ENCODE data around the gene SETD1B.
"Not testable (repeated sequence)": the region's sequence is repeated elsewhere in the genome, so short reads cannot be mapped to it uniquely, and the experiment has no call there.

SETD1B gene

DNA sequence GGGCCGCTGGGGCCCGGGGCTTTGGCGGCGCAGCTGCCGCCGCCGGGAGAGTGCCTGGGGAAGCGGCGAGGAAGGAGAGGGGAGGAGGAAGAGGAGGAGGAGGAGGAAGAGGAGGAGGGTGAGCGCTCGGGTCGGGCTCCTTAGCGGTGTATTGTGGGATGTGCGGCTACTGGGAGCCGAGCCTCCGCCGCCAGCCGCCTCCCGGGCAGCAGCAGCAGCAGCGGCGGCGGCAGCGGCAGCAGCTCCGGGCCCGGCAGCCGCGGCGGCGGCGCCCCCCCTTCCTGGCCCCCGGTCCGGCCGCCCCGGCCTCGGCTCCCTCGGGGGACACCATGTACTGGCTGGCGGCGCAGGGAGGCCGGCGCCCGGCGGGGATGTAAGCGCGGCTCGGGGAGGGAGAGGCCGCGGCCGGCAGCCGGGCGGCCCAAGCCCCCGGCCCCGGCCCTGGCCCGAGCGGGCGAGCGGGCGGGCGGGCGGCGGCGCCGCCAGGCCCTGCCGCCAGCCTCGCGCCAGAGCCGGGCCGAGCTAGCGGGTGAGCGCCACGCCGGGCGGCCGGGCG lies at the start of gene SETD1B:
Gene SETD1B (plus strand): TSS at position 149 of the 556 bp plus-strand sequence. CDS start 729 bp downstream, outside the sequence.
- peak in 2 of 4 experiments; percentile 19 to 37 for DNase-seq

DNA sequence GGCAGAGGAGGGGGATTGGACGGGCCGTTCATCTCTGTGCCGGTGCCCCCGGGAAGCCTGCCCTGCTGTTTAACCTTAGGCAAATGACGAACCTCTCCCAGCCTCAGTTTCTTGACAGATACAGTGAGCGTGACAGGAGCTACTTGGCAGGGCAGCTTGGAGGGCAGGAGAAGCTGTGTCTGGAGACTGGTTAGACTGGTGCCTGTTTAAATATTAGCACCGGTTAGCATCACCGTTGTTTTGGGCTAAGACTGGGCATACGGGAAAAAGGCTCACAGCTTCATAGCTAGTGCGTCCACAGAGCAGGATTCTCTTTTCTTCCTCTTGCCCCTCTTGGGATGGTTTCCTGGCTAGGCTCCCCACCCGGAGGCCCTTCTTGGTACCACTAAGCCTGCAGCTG lies 49.0 kb upstream of the SETD1B start:
- no peak for DNase-seq

DNA sequence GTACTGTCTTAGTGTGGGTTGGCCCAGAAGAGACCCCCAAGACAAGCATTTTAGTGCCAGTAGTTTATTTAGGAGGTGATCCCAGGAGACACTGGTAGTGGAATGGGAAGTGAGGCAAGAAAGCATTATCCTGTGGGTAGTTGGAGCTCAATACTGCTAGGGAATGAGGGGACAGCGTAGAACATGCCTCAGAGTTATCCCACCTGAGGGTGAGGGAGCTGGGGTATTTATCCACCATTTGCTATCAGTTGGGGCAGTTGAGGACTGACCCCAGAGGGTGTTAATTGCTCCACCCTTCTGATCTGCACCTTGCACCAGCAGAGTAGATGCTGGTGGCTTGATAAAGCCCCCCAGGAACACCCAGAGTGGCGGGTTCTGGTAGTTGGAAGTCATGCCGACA lies 48.2 kb upstream of the SETD1B start:
- no peak for DNase-seq

DNA sequence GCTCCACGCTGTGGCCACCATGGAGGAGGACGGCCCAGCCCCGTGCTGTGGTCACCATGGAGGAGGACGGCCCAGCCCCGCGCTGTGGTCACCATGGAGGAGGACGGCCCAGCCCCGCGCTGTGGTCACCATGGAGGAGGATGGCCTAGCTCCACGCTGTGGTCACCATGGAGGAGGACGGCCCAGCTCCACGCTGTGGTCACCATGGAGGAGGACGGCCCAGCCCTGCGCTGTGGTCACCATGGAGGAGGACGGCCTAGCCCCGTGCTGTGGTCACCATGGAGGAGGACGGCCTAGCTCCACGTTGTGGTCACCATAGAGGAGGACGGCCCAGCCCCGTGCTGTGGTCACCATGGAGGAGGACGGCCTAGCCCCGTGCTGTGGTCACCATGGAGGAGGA lies 45.3 kb upstream of the SETD1B start:
- DNase-seq: not testable (repeated sequence)

DNA sequence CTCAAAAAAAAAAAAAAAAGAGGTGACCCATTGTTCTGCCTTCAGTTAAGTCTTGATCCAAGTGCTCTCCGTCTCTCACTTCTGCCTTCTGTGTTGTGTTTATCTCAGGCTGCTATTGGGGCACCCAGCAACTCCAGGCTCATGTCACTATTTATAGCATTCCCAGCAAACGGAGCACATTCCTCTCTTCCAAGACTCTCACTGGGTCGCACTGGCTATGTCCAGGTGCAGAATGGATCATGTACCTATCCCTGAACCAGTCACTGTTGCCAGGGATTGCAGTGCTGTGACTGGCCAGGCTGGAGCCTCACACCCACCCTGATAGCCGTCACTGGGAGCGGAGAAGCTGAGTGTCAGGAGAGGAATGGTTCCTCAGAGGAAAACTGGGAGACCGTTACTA lies 41.5 kb upstream of the SETD1B start:
- no peak for DNase-seq

DNA sequence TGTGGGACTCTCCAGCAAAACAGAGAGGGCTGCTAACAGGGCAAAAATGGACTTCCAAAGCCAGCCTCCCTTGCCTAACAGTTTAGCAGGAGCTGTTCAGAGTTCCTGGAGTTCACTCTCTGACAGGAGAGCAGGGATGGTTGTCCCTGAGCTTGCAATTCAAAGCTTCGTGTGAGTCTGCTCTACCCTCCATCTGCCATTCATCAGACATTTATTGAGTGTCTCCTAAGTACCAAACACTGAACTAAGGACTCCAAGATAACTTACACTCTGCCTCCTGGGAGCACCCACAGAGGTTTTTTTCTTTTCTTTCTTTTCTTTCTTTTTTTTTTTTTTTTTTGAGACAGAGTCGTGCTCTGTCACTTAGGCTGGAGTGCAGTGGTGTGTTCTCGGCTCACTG lies 39.0 kb upstream of the SETD1B start:
- DNase-seq: no peak

DNA sequence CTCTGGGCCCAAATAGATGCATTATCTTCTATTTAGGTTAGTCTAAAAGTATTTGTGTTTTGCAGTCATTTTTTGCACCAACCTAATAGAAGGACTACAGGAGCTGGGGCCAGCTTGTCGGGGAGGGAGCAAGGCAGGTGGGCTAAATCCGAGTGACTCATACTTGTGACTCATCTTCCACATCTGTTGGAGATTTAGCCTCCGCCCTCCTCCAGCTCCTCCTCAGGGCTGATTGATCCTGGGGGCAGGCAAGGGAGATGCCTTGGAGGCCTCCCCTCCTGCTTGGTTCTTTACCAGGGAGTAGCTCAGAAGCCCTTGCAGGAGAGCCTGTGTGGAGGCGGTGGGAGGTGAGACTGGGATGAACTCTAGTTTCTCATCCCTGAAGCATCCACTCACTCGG lies 38.2 kb upstream of the SETD1B start:
- DNase-seq: no peak

DNA sequence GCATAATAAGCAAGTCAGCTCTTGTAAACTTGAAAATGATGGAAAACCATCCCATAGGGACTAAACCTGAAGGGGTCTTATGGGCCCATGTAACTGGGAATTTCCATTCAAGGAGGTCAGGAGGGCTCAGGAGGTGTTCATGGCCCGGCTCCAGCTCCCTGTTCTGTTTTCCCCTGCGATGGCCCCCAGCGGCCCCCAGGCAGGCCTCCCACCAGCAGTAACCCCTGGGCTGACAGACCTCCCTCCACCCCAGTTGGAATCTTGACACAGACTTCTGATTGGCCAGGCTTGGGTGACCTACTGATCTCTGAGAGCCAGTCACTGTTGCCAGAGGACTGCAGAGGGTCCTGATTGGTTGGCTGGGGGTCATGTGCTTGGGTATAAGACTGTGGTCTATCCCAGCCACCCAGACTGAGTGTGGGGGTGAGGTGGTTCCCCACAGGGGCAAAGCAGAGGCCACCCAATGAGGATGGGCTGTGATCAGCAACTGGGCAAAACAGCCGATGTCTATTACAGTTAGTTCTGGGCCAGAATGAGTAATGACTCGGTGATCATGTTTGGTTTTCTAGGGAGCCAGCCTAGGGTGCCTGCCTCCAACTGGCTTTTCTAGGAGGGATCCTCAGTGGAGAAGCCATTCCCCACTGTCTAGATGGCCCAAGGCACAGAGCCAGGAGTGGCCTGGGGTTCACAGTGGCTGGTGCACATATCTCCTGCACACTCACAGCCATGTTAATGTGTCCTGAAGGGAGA lies 37.3 kb upstream of the SETD1B start:
- DNase-seq: no peak

DNA sequence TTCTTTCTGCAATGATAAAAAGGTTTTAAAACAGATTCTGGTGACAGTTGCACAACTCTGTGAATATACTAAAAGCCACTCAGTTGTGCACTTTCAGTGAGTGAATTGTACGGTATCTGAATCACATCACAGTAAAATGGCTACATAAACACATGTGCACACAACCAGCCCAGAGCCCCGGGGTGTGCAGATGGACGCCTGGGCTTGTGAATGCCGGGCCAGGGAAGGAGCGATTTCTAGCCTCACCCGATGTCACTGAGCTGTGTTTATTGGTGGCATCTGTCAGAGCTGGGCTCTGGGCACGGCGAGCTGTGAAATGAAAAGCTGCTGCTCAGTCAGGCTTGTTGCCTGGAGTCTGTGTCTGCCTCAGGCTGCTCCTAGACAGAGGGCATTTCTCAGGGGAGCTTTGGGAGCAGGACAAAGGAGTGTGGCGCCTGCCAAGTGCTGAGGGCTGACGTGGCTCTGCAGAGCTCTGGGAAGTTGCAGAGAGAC lies 36.2 kb upstream of the SETD1B start:
- DNase-seq: no peak

DNA sequence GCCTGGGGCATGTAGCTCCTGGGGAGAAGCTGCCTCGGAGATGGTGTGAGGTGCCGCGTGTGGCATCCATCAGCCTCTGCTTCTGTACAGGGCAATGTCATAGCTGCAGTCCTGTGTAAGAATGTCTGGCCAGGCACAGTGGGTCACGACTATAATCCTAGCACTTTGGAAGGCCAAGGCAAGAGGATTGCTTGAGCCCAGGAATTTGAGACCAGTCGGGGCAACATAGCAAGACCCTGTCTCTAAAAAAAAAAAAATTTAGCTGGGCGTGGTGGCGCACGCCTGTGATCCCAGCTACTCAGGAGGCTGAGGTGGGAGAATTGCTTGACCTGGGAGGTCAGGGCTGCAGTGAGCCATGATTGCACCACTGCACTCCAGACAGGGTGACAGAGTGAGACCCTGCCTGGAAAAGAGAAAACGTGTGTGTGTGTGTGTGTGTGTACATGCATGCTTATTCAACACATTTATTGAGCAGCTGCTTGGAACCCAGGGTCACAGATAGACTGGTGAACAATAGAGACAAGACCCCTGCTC lies 34.4 kb upstream of the SETD1B start:
- DNase-seq: no peak

DNA sequence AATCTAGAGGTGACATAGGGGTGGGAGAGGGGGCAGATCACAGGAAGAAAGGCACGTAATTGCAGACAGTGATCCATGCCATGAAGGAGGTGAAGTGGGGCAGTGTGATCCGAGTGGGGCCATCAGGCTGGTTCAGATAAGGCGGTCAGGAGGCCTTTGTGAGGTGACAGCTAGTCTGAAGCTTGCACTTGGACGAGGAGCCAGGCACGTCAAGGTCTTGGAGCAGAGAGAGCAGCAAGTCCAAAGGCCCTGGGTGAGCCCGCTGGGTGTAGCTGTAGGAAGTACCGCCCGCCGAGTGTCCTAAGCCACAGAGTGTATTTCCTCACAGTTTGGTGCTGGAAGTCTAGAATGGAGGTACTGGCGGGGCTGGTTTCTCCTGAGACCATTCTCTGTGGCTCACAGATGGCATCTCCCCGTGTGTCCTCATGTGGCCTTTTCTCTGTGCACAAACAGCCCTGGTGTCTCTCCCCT lies 33.9 kb upstream of the SETD1B start:
- DNase-seq: no peak

DNA sequence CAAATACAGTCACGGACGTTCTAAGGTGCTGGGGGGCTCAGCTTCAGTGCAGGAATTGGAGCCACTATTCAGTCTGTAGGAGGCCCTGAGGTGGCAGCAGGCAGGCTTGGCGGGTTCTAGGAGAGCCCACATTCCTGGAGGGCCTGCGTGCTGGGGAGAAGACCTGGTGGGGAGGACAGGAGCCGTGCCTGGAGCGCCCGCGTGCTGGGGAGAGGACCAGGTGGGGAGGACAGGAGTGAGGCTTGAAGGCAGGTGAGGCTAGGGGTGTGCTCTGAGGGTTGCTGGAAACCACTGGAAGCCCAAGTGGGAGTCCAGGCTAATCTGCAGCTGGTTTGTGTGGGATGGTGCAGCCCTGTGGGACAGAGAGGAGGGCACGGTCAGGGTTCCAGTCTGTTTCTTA lies 33.4 kb upstream of the SETD1B start:
- no peak for DNase-seq

DNA sequence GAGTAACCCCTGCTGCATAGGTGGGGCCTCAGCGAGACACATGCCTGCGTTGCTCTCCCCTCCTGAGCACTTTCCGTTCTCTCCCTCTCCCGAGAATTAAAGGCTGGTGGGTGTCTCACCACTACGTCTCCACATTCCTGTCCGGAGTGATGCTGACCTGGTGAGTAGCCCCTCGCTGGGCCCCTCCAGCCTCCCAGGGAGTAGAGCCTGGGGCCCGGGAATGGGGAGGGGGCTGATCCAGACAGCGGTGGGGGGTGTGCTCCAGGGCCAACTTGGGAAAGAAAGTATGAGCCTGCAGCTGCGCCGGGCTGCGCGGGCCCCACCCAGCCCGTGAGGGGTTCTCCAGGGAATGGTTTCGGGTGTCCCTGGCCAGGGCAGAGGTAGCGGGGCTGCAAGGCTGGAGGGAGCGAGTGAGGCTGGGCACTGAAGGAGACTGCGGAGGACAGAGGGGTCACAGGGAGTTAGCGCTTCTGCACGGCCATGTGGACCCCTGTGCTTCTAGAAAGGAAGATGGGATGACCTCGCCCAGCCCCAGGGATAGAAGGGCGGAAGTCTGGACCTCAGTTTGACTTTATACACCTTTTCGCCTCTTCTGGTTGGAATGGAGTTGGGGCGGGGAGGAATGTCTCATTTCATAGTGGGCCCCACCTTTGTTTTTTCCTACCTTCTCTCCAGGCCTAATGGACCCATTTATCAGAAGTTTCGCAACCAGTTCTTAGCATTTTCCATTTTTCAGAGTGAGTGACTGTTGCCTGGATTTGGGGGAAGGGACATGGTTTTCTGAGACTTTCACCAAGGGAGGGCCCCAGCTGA lies 32.8 kb upstream of the SETD1B start:
- DNase-seq: no peak

DNA sequence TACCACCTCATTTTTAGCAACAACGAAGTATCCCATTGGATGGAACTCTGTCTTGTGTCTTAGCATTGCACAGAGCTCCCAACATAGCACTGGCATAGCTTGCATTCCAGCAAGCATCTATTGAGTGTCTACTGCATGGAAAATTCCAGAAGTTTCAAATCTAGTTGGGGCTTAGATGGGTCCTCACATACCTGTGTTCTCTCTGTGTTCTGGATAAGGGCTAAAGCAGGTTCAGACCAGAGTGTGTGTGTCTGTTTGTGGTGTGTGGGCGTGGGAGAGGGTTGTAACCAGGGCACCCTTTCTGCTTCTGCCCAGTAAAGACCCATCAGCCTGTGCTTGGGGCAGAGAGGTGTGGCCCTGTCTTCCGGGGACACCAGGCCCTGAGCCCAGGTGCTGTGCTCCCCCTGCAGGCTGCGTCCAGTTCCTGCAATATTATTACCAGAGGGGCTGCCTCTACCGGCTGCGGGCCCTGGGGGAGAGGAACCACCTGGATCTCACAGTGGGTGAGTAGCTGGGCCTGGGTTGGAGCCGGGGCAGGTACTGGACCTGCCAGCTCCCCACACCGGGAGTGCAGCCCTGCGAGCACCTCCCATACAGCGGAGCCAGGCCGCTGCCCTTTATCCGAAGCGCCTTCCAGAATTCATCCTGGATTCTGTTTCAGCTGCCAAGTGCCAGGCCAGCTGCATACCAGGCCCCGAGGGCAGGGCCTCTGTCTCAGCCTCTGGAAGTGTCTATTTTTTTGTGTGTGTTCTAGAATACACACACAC lies 30.6 kb upstream of the SETD1B start:
- peak; percentile 33 to 71 (median 42) for DNase-seq

DNA sequence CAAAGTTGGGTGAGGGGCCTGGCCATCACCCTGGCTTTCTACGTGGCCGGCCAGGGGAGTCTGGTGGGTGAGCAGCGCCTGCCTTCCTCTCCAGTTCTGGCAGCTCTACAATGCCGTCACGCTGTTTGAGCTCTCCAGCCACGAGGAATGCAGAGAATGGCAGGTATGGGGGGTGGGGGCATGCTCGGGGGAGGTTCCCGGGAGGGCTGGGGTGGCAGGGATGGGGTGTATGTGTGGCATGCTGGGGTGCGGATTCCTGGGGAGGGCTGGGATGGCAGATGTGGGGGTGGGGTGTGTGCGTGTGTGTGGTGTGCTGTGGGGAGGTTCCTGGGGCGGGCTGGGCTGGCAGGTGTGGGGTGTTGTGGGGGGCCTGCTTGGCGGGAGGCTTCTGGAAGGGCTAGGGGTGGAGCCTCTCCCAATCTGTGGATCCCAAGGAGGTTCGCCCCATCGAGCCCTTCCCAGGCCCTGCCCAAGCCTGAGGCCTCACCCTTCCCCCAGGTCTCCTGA lies 28.8 kb upstream of the SETD1B start:
- no peak for DNase-seq

DNA sequence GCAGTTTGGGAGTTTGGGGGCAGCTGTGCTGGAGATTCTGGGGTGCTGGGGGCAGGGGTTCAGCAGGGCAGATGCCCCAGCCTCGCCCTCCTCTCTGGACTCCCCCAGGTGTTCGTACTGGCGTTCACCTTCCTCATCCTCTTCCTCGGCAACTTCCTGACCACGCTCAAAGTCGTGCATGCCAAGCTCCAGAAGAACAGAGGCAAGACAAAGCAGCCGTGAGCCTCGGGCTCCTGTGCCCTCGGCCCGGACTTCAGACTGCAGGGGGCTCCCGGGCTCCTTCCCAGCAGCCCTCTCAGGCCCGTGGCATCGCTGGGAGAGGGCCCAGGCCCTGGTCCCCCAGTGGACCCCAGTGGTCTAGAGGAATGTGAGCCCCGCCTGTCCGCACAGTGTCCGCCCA lies 28.3 kb upstream of the SETD1B start:
- DNase-seq: no peak

DNA sequence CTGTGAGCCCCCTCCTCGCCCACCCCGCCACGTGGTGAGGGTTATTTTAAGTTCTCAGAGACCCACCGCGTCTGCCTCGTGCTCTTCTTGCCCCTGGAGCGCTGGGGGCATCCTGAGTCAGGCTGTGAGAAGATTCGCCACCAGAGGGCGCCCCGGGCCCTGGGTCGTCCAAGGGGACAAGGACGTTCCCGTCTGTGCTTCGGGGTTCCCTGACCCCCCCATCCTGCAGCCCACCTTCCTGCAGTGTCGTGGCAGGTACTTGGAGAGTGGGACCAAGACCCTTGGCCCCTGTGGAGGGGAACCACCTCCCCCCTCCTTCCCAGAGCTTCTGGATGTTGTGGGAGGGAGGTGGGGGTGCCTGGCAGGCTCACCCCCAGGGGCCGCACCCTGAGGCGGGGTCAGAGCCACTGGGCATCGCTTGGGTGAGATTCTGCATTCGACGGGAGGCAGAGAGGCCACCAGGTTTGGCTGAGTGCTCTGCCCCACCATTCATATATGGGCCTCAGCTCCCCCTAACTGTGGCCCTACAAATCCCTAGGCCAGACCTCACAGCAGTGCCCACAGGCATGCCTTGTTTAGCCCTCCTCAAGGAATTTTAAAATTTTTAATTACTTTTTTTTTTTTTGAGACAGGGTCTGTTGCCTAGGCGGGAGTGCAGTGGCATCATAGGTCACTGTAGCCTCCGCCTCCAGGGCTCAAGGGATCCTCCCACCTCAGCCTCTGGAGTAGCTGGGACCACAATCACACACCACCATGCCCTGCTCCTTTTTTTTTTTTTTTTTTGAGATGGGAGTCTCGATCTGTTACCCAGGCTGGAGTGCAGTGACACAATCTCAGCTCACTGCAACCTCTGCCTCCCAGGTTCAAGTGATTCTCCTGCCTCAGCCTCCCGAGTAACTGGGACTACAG lies 27.4 kb upstream of the SETD1B start:
- DNase-seq: peak; percentile 85 to 96 (median 91)

DNA sequence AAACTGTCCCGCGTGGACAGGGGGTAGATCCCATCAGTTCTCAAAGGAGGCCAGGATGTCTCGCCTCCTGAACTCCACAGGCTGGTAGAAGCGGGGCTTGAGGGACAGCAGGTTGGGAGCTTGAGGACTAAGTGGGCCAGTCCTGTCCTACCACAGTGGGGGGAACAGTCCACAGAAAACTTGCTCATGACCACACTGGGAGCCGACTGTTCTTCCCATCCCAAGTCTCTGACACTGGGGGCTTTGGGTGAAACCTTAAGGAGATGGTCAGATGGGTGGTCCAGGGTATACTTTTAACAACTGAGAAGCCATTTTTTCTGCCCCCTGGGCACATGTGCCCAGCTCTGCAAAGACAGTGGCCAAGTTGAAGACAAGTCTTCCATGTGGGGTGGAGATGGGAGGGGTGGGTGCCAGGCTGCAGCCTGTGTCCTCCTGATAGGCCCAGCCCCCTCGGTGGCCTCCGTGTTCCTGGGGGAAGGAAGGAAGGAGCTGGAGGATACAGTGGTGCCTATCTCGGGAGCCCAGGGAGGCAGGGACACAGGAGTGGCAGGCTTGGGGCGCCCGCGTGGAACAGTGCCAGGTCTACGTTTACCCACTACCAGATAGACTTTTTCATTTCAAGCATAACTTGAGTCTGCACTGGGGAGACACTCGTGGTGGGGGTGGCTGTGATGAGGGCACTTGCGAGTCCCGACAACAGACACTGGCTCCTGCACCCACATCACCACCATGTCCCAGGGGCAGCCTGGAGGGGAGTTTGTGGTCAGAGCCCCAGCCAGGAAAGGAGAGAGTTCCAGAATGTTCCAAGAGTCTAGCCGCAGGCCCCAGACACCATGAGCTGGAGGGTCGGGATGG lies 25.0 kb upstream of the SETD1B start:
- DNase-seq: no peak

DNA sequence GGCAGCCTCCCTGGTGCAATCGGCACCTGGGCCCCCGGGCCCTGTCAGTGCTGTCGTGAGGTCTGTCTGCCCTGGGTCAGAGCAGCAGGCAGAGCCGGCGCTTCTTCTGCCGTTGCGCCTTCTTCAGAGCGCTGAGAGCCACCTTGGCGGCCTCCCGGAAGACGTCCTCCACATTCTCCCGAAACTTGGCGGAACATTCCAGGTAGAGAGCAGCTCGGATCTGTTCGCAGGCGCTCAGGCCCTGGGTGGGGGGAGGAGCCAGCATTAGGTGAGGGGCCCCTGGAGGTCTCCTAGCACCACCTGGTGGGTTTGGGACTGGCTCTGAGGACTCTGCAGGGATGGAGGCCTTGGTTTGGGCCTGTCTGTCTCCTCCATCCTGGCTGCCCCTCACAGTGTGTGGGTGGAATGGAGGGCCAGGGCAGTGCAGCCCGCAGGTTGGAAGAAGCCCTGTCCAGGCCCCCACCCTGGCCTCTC lies 24.4 kb upstream of the SETD1B start:
- DNase-seq: no peak

DNA sequence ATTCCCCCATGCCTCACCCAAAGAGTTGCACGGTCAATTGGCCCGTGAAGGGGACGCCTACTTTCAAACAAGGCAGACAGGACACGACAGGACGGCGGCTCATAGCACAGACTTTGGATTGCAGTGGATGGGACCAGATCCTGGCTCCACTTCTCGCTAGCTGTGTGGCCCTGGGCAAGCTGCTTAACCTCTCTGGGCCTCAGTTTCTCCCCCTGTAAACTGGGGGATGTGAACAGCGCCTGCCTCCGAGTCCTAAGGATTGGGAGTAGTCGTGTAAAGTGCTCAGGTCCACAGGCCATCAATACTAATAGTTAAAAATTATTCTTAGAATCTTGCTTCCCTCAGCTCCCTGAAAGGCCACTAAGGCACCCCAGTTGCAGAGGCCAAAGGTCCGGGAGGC lies 23.4 kb upstream of the SETD1B start:
- no peak for DNase-seq

Measured in activated naive CD4-positive, alpha-beta T cell (primary cell).